ENCODE results near the gene GGACT.

GRCh38 chr13:100519626-100520025, 69.0 kb downstream of the GGACT start:
- TF ChIP-seq, protein P1, sequence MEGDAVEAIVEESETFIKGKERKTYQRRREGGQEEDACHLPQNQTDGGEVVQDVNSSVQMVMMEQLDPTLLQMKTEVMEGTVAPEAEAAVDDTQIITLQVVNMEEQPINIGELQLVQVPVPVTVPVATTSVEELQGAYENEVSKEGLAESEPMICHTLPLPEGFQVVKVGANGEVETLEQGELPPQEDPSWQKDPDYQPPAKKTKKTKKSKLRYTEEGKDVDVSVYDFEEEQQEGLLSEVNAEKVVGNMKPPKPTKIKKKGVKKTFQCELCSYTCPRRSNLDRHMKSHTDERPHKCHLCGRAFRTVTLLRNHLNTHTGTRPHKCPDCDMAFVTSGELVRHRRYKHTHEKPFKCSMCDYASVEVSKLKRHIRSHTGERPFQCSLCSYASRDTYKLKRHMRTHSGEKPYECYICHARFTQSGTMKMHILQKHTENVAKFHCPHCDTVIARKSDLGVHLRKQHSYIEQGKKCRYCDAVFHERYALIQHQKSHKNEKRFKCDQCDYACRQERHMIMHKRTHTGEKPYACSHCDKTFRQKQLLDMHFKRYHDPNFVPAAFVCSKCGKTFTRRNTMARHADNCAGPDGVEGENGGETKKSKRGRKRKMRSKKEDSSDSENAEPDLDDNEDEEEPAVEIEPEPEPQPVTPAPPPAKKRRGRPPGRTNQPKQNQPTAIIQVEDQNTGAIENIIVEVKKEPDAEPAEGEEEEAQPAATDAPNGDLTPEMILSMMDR (IDR thresholded peaks at IDR 0.05; ENCODE audit: poor library complexity) = no peak
- TF ChIP-seq EZH2 (IDR thresholded peaks at IDR 0.05; ENCODE audit: borderline replicate concordance) (no peak), EZH2phosphoT487 (IDR thresholded peaks at IDR 0.05; ENCODE audit: low read depth, severe bottlenecking, unreplicated experiment) (no peak)

Measured in hepatocyte (in vitro differentiated cells).